Stimulated activated naive CD8-positive, alpha-beta T cell treated with anti-CD3 and anti-CD28 coated beads, Interleukin-15, Interleukin-2, amounts not matched to agents 100 ng/mL and 50 ng/mL, for 24 hours (primary cell): Measurements from ENCODE around the gene VAV3.

Source experiments
- H3K27ac Mint-ChIP-seq: one replicate; pipeline ENCODE4 v1.8.0; 2021; ENCODE audit warnings: mild to moderate bottlenecking, mixed read lengths
- H3K27me3 Mint-ChIP-seq: one replicate; pipeline ENCODE4 v1.8.0; 2021; ENCODE audit warnings: mixed read lengths
- H3K36me3 Mint-ChIP-seq: one replicate; pipeline ENCODE4 v1.8.0; 2021; ENCODE audit warnings: low read depth, mixed read lengths
- H3K4me1 Mint-ChIP-seq: one replicate; pipeline ENCODE4 v1.8.0; 2021; ENCODE audit warnings: low read depth, mixed read lengths
- H3K4me3 Mint-ChIP-seq: one replicate; pipeline ENCODE4 v1.8.0; 2021; ENCODE audit warnings: mild to moderate bottlenecking, mixed read lengths
- H3K9me3 Mint-ChIP-seq: one replicate; pipeline ENCODE4 v1.8.0; 2021; ENCODE audit warnings: mixed read lengths

Gene VAV3

GRCh38 chr1:107802654-107803053, 162.3 kb downstream of the VAV3 start:
- Mint-ChIP-seq H3K27ac (peak overlapping the region; percentile 56), H3K4me3 (no peak overlapping the region), H3K36me3 (no peaks in the 10 kb centered on the region)

DNA sequence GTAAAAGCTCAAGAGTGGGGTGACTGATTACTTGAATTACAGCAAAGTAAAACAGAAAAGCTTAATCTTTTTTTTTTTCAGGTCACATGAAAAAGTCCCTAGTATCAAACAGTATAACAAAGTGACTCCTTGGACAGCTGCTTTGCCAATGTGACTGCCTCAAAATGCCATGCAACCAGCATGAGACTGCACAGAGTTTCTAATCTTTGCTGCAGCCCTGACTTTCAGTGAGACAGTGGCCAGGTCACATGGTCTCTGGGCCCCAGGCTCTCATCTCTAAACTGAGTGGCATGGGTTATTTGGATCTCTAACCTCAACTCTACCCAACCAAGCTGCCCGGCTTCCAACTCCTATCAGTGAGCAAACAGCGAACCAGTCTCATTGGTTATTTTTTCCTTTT, 169.0 kb downstream of the VAV3 start:
- H3K36me3 Mint-ChIP-seq, result no peaks in the 10 kb centered on the region
- peaks cover 4% of the 10 kb centered on the region for H3K9me3 Mint-ChIP-seq
- H3K4me3 Mint-ChIP-seq, result peak overlapping the region; percentile 20
- H3K4me1 Mint-ChIP-seq, result peaks cover 60% of the 10 kb centered on the region
- no peaks in the 10 kb centered on the region for H3K27me3 Mint-ChIP-seq
- peak overlapping the region; percentile 56 for H3K27ac Mint-ChIP-seq

More at GRCh38 chr1:107802654-107803053, 162.3 kb downstream of the VAV3 start:
- Mint-ChIP-seq H3K27me3 (no peaks in the 10 kb centered on the region), H3K9me3 (peaks cover 4% of the 10 kb centered on the region), H3K4me1 (peaks cover 60% of the 10 kb centered on the region)

DNA sequence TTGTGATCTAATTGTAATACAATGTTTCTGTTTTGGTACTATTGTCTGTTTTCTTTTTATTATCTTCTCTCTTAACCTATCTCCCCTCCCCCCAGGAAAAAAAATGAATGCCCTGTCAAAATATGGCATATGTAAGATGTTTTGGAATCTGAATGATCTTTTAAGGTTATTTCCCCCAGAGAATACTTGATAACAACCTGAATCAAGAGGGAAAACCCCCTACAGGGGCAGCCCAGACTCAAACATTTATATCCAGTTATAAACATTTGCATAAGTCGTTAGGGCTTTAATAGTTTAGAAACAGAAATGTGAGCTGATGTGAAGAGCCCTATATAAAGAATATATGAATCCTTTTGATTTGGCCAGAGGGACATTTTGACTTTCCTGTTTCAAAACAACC, 169.5 kb downstream of the VAV3 start:
- peak overlapping the region; percentile 56 for H3K27ac Mint-ChIP-seq
- H3K9me3 Mint-ChIP-seq, result peaks cover 4% of the 10 kb centered on the region
- H3K36me3 Mint-ChIP-seq, result no peaks in the 10 kb centered on the region
- no peaks in the 10 kb centered on the region for H3K27me3 Mint-ChIP-seq
- peak overlapping the region; percentile 20 for H3K4me3 Mint-ChIP-seq
- peaks cover 60% of the 10 kb centered on the region for H3K4me1 Mint-ChIP-seq

- no peaks in the 10 kb centered on the region for H3K36me3 Mint-ChIP-seq
- H3K27me3 Mint-ChIP-seq, result no peaks in the 10 kb centered on the region
- no peak overlapping the region for H3K4me3 Mint-ChIP-seq
- H3K27ac Mint-ChIP-seq, result peak overlapping the region; percentile 46
- H3K4me1 Mint-ChIP-seq, result peaks cover 61% of the 10 kb centered on the region
- H3K9me3 Mint-ChIP-seq, result no peaks in the 10 kb centered on the region
Observed at GRCh38 chr1:107794571-107794970, 170.4 kb downstream of the VAV3 start.

- peak overlapping the region; percentile 4 for H3K4me3 Mint-ChIP-seq
- no peaks in the 10 kb centered on the region for H3K27me3 Mint-ChIP-seq
- no peaks in the 10 kb centered on the region for H3K36me3 Mint-ChIP-seq
- H3K9me3 Mint-ChIP-seq, result no peaks in the 10 kb centered on the region
- H3K27ac Mint-ChIP-seq, result peak overlapping the region; percentile 5
- H3K4me1 Mint-ChIP-seq, result peaks cover 65% of the 10 kb centered on the region
Observed at GRCh38 chr1:107793896-107794453, 171.0 kb downstream of the VAV3 start.

GRCh38 chr1:107791348-107791747, 173.6 kb downstream of the VAV3 start:
- Mint-ChIP-seq H3K9me3 (no peaks in the 10 kb centered on the region), H3K4me1 (peaks cover 82% of the 10 kb centered on the region), H3K27me3 (no peaks in the 10 kb centered on the region), H3K27ac (no peak overlapping the region), H3K36me3 (no peaks in the 10 kb centered on the region), H3K4me3 (no peak overlapping the region)

DNA sequence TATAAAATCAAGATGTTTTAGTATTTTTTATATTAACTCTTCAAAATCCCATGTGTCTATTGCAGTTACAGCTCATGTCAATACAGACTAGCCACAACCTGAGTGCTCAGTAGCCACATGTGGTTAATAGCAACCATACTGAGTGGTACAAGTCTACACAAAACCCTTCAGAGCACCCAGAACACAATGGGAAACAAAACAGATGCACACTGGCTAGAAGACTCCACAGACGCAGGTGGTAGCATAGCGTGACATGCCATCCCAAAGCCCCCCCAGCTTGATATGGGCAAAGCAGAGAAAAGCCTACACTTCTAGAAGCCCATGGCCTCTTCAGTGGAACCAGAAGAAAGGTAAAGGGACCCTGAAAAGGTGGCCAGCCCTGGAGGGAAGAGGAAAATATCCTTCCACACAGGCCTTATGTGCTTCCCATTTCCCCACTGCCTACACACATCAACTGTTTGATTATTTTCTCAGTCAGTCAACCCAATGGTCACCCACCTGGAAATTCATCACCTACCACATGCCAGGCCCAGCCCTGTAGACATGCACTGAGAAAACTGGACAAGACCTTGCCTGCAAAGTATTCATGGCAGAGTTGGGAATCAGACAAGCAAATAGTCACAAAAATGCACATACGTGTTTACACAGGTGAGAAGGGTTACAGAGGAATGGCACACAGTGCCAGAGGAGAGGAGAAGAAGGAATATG, 175.0 kb downstream of the VAV3 start:
- Mint-ChIP-seq H3K27ac (no peak overlapping the region), H3K4me3 (no peak overlapping the region), H3K27me3 (no peaks in the 10 kb centered on the region), H3K36me3 (no peaks in the 10 kb centered on the region), H3K9me3 (no peaks in the 10 kb centered on the region), H3K4me1 (peaks cover 82% of the 10 kb centered on the region)

- H3K4me1 Mint-ChIP-seq, result peaks cover 77% of the 10 kb centered on the region
- H3K4me3 Mint-ChIP-seq, result peak overlapping the region; percentile 8
- peak overlapping the region; percentile 2 for H3K27ac Mint-ChIP-seq
- no peaks in the 10 kb centered on the region for H3K27me3 Mint-ChIP-seq
- H3K36me3 Mint-ChIP-seq, result no peaks in the 10 kb centered on the region
- no peaks in the 10 kb centered on the region for H3K9me3 Mint-ChIP-seq
Observed at GRCh38 chr1:107788206-107789202, 176.5 kb downstream of the VAV3 start.

- Mint-ChIP-seq H3K27me3 (no peaks in the 10 kb centered on the region), H3K36me3 (no peaks in the 10 kb centered on the region), H3K9me3 (no peaks in the 10 kb centered on the region), H3K4me1 (peaks cover 76% of the 10 kb centered on the region), H3K4me3 (no peak overlapping the region), H3K27ac (peak overlapping the region; percentile 59)
Observed at GRCh38 chr1:107787299-107787698, 177.7 kb downstream of the VAV3 start.

DNA sequence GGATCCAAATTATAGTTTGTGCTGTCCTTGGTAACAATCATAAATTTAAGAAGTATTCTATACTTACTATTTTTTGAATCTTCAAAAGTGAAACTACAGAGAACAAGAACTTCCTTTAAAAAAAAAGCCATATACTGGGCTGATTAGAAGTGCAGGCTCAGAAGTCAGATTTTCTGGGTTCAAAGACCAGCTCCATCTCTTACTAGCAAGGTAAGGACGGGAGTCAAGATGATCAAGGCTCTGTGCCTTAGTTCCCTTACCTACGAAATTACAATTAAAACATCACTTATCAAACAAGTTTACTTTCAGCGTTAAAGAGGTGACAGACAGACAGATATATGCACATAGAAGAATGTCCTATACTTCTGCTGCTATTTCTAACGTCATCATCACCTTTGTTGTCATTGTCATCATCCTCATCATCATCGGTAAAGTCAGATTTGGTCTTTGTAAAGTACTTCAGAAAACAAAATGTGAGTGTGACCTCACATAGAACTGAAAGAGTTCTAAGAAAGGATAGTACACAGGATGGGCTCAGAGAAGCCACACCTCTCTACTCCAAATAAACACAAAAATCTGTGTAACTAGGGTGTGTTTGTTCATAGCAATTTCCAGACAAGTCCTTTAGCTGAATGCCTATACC, 178.7 kb downstream of the VAV3 start:
- Mint-ChIP-seq H3K36me3 (no peaks in the 10 kb centered on the region), H3K27me3 (no peaks in the 10 kb centered on the region), H3K27ac (peak overlapping the region; percentile 64), H3K9me3 (no peaks in the 10 kb centered on the region), H3K4me1 (peaks cover 74% of the 10 kb centered on the region), H3K4me3 (peak overlapping the region; percentile 77)

GRCh38 chr1:107785496-107786202, 179.3 kb downstream of the VAV3 start:
- Mint-ChIP-seq H3K4me3 (peak overlapping the region; percentile 77), H3K36me3 (no peaks in the 10 kb centered on the region), H3K27me3 (no peaks in the 10 kb centered on the region), H3K4me1 (peaks cover 68% of the 10 kb centered on the region), H3K9me3 (no peaks in the 10 kb centered on the region), H3K27ac (peak overlapping the region; percentile 80)

- no peak overlapping the region for H3K4me3 Mint-ChIP-seq
- no peaks in the 10 kb centered on the region for H3K9me3 Mint-ChIP-seq
- H3K27ac Mint-ChIP-seq, result no peak overlapping the region
- H3K4me1 Mint-ChIP-seq, result peaks cover 43% of the 10 kb centered on the region
- no peaks in the 10 kb centered on the region for H3K36me3 Mint-ChIP-seq
- no peaks in the 10 kb centered on the region for H3K27me3 Mint-ChIP-seq
Observed at GRCh38 chr1:107782217-107782845, 182.6 kb downstream of the VAV3 start.

- Mint-ChIP-seq H3K27me3 (no peaks in the 10 kb centered on the region), H3K4me3 (no peak overlapping the region), H3K4me1 (peaks cover 32% of the 10 kb centered on the region), H3K27ac (no peak overlapping the region), H3K36me3 (peaks cover 5% of the 10 kb centered on the region), H3K9me3 (no peaks in the 10 kb centered on the region)
Observed at GRCh38 chr1:107781245-107781644, 183.7 kb downstream of the VAV3 start.

DNA sequence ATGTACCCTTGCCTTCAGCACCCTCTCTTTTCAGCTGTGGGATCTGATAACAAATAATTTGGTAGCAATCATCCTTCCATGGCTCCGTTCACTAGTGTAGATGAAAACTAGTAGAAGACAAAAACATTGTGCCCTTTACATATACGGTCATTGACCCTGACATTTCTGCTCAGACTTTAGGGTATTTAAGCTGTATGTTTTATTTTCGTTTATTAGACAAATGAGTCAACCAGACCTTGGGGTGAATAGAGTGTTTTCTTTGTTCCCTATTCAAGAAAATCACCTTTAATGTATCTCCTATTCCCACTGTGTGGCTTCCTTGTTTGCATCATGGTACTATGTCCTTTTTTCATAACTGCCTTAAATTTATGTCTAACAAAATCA, 187.3 kb downstream of the VAV3 start:
- H3K4me3 Mint-ChIP-seq, result no peak overlapping the region
- no peaks in the 10 kb centered on the region for H3K9me3 Mint-ChIP-seq
- H3K27ac Mint-ChIP-seq, result no peak overlapping the region
- peaks cover 7% of the 10 kb centered on the region for H3K4me1 Mint-ChIP-seq
- no peaks in the 10 kb centered on the region for H3K27me3 Mint-ChIP-seq
- peaks cover 5% of the 10 kb centered on the region for H3K36me3 Mint-ChIP-seq
